GM21367 (cell line): ENCODE data around the gene FCHSD2.
"Not testable (repeated sequence)": the region's sequence is repeated elsewhere in the genome, so short reads cannot be mapped to it uniquely, and the experiment has no call there.

ENCODE experiments used
- ATAC-seq: cut with Tn5 transposase; IDR thresholded peaks from one replicate; pipeline ENCODE4 v1.9.1; 2021; ENCODE audit not compliant: unreplicated experiment

FCHSD2 gene

DNA sequence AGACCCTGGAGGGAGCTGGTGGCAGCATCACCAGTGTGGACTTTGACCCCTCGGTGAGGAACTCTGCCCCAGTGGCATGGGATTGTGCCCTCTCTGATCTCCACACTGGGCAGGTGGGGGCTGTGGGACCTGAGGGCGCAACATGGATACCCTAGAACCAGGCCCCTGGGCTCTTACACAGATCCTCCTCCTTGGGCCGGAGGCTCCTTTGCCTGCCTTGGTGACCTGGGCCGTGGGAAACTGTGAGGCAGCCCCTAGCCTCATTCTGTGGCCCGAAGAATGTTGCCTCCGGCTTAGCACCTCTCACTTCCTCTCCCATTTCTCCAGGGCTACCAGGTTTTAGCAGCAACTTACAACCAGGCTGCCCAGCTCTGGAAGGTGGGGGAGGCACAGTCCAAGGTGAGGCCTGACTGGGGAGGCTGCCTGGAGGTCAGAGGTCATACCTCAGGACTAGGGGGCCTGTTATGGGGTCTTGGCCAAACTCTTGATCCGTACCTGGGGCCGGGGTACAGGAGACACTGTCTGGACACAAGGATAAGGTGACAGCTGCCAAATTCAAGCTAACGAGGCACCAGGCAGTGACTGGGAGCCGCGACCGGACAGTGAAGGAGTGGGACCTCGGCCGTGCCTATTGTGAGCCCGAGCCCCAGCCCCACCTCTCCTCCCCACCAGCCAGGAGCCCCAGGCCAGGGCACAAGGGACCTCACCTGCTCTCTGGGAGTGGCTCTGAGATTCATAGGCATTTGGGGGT, 315.8 kb downstream of the FCHSD2 start:
- no peak for ATAC-seq

DNA sequence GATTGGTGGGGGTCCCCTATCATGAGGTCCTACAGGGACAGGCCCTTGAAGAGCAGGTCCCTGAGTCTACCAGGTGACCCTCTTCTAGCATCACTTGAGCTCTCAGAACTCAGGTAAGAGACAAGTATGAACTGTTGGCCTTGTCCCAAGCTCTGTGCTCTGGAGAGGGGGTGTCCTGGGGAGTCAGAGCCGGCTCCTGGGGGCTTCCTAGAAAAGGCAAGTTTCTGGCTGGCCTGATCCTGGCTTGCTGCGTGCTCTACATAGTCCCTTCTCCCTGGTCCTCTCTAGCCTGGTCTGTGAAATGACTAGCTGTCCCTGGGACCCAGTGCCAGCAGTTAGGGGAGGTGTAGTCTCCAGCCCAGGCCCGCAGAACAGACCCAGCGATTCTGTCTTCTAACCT, 316.5 kb downstream of the FCHSD2 start:
- no peak for ATAC-seq

DNA sequence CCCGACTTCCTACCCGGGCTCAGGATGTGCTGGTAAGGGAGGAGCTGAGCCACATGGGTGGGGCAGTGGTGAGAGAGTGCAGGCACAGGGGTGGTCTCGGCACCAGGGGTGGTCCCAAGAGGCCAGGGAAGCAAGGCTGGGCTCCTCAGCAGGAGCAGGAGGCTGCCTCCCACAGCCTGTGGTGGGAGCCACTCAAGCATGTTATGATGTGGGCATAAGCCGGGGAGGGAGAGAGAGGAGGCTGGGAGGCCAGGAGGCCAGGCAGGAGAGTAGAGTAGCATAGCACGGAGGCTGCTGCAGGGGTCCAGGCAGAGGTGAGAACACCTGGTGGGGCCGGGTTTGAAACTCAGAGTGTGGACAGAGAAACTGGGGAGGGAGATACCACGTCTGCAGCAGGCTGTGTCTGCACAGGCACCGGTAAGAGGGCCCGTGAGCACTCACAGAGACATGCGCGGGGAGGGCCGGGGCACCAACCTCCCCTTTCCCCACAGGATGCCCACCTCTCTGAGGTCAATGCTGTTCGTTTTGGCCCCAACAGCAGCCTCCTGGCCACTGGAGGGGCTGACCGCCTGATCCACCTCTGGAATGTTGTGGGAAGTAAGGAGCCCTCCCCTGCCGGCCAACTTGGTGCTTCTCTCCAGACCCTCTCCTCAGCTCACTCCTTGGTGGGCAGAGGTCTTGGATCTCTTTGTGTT, 317.2 kb downstream of the FCHSD2 start:
- no peak for ATAC-seq

DNA sequence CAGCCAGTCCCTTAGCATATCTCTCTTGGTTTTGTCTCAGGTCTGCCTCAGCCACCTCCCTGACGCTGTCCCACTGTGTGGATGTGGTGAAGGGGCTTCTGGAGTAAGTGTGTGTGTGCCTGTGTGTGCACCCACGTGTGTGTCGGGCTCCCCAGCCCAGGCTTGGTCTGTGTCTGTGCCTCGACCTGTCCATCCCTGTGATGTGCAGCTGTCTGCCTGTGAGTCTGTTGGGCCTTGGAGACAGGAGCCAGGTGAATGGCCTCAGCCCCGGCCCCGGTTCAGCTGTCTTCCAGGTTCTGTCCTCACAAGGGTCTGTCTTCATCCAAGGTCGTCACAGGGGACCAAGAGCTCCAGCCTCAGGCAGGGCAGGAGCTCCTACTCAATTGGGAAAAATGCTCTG, 318.1 kb downstream of the FCHSD2 start:
- no peak for ATAC-seq

DNA sequence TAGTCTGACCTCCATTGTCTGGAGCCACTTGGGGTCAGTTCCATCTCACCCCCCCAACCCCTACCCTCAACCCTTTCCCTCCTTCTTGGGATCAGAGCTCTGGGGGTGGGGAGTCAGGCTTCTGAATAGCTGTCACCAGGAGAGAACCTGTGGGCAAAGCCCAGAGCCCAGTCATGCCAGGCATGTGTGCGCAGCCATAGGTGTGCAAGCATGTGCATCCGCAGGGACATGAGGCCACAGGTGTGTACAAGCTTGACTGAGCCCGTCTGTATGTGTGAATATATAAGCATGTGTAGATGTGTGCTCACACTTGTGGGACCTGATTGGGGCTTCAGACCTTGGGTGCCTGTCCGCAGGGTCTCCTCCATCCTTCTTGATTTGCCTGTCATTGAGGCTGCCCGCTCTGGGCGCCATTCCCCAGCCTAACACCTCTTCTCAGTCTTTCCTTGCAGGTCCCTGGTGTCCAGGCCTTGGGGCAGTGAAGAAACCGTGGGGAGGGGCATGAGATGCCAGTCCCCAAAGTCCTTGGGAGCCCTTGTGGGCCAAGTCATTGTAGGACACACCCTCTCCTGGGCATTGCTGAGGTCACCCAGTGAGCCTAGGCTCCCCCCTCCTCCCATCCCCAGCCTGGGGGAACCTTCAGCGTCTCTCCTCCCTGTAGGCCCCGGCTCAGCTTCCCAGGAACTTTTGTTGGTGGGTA, 318.9 kb downstream of the FCHSD2 start:
- no peak for ATAC-seq

DNA sequence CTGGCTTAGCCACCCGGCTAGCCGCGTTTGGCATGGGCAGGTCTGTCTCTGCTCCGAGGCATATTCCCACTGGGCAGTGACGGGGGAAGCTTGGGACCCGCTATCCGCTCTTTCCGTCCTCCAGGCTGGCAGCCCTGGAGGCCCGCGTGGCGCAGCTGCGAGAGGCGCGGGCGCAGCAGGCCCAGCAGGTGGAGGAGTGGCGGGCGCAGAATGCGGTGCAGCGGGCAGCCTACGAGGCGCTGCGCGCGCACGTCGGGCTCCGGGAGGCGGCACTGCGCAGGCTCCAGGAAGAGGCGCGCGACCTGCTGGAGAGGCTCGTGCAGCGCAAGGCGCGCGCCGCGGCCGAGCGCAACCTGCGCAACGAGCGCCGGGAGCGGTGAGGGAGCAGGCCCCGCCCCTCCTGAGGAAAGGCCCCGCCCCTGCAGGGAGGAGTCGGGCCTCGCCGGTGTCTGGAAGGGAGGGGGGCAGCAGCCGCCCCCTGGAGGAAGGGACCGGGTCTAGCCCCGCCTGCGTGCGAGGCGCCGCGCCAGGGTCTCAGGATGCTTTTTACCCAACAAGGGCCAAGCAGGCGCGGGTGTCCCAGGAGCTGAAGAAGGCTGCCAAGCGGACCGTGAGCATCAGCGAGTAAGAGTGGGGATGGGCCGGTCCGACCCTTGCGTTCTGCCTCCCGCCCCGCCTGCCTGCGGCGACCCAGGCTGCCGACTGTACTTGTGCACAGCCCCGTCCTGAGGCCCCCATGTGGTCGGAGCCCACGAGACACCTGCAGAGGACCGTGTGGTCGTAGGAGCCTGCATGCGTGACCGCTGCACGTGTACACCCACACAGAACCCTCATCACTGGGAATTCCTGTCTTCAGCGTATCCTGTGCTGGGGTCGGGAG, 320.0 kb downstream of the FCHSD2 start:
- ATAC-seq, result no peak

DNA sequence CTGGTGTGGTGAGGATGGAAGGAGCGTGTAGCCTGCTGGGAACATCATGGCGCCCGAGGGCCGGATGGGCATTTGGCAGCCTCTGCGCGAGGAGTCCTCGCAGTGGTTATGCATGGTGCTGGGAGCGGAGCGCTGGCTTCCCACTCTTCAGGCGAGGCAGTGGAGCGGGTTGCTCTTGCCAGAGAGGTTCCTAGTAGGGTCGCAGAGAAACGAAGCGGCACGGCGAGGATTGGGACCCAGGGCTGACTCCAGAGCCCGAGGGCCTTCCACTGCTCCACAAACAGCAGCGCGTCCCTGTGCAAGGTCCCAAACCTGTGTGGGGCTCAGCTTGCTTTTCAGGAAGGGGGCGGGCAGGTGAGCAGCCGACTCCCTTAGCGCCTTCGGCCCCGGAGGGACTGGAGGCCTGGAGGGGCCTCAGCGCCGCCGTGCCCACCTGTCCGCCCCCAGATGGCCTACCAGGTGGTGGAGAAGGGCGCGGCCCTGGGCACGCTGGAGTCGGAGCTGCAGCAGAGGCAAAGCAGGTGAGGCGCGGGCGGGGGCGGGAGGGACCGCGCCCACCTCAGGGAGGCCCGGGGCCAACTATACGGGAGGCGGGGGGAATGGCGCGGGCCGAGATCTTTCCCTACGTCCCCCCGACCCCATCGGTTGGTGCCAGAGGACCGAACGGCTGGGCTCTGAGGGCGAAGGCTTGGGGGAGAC, 320.7 kb downstream of the FCHSD2 start:
- ATAC-seq, result no peak

DNA sequence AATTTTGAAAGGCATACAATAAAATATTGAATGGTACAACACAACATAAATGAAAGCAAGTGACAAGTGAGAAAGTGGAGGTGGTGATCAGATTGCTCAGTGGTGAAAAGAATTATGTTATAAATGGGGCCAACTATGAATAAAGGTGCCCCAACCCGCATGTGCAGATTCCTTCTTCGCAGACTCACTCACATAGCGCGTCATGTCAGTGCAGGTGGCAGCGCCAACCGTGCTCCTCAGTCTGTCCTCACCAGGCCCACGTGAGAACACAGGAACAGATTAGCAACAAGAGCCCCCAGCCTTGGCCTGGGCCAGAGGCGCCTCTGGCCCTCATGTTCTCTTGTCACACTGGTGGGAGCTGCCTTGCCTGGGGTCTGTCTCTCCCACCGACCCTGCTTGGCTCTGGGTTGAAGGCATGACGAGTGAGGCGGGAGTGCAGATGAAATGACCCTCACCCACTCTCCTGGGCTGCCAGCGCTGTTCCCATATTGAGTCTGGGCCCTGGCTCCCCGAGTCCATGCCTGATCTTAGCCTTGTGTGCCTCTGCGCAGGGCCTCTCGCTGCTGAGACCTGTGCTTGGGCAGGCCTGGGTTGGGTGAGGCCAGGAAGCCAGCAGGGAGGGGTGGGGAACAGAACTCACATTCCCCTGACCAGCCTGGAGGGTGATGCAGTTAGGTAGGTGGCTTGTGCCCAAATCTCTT, 321.5 kb downstream of the FCHSD2 start:
- no peak for ATAC-seq

DNA sequence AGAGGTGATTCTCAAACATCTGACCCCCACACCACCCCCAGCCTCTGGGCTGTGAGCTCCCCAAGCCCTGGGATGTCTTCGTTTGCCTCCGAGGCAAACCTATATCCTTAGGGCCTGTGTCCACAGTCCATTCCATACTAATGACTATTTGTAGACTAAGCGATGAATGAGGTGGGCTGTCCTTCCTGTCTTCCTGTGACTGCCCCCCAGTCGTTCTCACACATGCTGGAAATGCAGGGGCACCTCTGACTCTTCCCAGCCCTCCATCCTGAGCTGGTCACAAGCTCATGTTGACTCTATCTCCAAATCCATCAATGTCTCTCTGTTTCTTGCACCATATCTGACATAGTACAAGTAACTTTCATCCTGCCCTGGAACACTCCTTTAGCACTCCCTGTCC, 323.1 kb downstream of the FCHSD2 start:
- ATAC-seq, result no peak

DNA sequence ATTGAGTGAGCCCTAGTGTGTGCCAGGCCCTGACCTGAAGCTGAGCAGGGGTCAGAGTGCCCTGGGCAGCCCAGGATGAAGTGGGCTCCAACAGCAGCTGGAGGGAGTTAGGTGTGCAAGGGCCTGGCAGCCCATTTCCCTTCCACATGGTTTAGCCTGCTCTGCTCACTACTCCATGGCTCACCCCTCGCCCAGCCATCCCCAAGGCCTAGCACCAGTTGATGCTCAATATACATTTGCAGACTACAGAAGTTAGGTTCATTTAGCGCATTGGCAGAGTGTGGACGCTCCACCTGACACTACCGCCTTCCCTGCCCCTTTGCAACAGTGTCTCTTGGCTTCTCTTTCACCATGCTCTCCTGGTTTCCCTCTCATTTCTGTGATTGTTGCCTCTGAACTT, 324.2 kb downstream of the FCHSD2 start:
- ATAC-seq, result no peak

DNA sequence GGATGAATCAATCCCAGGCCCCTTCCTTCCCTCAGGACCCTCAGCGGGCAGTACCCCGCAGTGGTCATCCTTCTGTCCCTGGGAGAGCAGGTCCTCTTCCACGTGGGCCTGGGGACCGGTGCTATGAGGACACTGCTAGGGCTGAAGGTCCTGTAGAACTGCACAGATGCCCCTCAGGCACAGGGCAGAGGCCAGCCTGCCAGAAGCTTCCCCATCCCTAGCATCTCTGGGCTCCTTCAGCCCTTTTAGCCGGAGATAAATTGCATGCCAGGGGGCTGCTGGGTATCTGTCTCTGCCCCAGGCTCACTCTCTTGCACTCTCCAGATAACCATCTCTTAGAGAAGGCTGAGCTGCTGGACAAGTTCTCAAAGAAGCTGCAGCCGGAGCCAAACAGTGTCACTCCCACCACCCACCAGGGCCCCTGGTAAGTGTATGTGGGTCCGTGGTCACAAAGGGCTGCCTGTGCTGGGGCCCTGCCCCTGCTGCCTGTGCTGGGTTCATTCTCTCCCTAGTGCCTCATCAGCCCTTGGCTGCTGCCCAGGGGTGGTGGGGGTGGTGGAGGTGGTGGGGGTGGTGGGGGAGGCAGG, 325.6 kb downstream of the FCHSD2 start:
- no peak for ATAC-seq

DNA sequence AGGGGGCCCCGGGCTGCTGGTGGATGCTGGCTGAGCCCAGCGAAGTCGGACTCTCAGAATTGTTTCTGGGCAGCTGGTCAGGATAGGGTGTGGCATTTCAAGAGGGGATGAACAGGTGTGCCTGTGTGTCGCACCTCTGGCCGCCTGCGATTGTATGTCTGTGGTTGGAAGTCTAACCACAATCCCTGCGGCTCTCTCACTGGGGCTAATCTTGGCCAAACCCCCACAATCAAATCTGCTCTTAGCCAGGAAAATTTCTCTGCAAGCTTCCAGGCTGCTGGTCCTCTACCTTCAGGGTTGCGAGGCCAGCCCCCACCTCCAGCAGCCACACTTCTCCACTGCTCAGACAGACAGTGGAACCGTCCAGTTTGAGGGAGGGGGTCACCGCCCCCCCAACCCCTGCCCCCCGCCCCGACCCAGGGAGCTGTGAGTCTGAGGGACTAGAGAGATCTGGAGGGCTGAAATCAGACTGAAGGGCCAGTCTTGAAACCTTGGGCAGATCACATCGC, 327.0 kb downstream of the FCHSD2 start:
- peak; percentile 5 for ATAC-seq

DNA sequence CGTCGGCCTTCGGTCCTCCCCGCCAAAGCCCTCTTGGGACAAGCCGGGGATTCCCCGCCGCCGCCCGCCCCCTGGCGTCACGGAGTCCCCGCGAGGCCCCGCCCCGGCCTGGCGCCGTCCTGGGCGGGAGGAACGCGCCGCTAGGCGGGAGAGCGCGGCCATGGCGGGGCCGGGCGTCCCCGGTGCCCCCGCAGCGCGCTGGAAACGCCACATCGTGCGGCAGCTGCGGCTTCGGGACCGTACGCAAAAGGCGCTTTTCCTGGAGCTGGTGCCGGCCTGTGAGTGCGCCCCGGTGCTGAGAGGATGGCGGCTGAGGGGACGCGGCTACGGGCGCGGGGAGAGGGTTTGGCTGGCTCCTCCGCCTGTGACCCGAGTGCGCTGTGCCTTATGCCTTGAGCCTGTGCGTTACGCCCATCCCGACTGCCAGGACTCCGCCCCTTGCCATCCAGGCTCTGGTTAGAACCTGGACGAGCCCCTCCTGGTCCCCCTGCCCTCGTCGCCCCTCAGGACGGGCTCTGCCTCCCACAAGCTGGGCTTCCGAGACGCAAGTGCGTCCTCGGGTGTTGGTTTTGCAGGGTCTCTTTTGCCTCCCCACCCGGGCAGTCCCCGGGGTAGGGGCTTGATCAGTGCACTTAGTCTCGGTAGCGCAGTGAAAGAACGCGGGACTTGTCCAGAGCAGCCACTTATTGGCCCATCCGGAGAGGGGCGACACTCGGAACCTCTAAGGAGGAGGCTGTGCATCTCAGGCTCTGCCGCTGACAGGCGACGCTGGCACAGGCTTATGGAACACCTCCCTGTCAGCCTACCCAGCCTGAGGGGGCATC, 327.6 kb downstream of the FCHSD2 start, which contains the start of gene ATG16L2:
Gene ATG16L2 (plus strand): TSS at position 126 of the 824 bp plus-strand sequence. CDS start 35 bp downstream, at position 161.
- ATAC-seq, result peak; percentile 38

DNA sequence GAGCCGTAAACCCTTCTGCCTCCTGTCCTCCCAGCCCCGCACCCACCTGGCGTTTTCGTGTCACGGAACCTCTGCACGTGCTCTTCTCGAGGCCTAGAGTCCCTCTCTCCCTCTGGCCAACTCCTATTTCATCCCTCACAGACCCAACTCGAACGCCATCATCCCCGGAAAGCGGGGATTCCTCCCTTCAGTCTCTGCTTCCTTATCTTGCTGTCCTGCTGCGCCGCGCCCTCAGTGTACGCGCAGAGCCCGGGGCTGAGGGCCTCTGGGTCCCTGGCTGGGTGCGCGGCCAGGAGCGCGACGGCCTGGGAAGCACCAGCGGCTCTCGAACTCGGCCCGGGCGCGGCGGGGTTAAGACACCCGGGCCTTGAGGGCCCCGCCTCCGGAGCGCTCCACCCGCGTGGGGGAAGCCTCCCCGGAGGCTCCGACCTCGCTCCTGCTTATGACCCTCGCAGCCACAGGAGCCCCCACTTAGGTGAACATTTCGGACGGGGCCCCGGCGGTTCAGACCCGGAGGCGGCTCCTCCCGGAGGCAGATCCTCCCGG, 328.3 kb downstream of the FCHSD2 start:
- peak; percentile 39 for ATAC-seq

DNA sequence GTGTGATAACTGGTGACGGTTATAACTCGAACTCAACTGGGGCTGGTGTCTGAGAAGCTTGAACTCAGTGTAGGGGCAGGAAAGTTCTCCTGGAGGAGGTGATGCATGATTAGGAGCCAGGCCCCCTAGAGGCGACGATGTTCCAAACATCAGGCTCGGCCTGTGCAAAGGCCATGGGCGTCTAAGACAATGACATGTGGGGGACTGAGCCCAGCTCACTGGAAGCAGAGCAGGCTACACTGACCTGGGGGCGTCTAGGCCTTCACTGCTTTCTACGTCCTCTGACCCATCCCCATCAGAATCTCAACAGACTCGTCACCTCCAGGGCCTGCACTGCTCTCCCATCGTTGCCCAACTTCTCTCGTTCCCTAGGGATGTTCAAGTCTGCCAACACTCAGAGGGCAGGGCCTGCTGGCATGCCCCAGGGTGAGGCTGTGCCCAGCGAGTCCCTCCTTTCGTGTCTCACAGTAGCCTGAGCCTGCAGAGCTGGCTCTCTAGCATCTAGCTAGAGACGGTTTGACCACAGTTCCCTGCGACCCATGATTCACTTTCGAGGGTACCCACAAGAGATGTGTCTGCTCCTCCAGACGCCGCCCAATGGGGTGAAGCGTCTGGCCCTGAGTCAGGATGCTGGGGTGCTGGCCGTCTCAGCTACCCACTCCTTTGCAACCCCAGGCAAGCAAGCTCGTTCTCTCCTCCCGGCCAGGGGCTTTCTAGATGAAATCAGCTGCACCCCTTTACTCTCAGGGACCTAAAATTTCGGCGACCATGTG, 329.0 kb downstream of the FCHSD2 start:
- ATAC-seq, result no peak

DNA sequence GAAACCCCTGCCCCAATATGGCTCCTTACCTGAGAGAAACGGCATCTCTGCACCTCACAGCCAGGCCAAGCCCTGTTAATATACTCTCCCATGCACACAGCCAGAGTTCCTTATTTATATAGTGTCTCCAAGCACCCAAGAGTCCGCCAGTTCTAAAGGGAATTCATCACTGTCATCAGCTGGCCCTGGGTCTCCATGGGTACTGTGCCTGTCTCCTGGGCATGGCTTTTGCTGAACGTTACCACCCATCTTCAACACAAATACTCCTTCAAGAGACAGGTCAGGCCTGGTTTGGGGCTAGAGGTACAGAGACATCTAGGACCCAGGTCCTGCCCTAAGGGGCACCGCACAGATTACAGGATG, 329.5 kb downstream of the FCHSD2 start:
- ATAC-seq, result no peak

DNA sequence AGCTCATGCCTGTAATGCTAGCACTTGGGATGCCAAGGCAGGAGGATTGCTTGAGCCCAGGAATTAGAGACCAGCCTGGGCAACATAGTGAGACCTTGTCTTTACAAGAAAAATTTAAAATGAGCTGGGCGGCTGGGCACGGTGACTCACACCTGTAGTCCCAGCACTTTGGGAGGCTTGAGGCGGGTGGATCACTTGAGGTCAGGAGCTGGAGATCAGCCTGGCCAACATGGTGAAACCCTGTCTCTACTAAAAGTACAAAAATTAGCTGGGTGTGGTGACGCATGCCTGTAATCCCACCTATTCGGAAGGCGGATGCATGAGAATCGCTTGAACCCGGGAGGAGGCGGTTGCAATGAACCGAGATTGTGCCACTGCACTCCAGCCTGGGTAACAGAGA, 330.4 kb downstream of the FCHSD2 start:
- not testable (repeated sequence) for ATAC-seq
